Activated T-cell treated with anti-CD3 and anti-CD28 coated beads, Interleukin-2, amount 50 U/mL, for 24 hours (primary cell): Measurements from ENCODE around the gene SMYD2.

ENCODE experiments used
- DNase-seq: peaks from one replicate; pipeline ENCODE4 v3.0.0-alpha.2; 2020
- H3K27ac Mint-ChIP-seq: 2 replicates; pipeline ENCODE4 v1.8.0; 2020; ENCODE audit warnings: mild to moderate bottlenecking, mixed read lengths
- H3K27me3 Mint-ChIP-seq: 2 replicates; pipeline ENCODE4 v1.8.0; 2020; ENCODE audit warnings: mixed read lengths
- H3K36me3 Mint-ChIP-seq: 2 replicates; pipeline ENCODE4 v1.8.0; 2020; ENCODE audit warnings: low read depth, mixed read lengths
- H3K4me1 Mint-ChIP-seq: 2 replicates; pipeline ENCODE4 v1.8.0; 2020; ENCODE audit warnings: low read depth, mixed read lengths
- H3K4me3 Mint-ChIP-seq: 2 replicates; pipeline ENCODE4 v1.8.0; 2020; ENCODE audit warnings: mild to moderate bottlenecking, moderate library complexity, mixed read lengths
- H3K9me3 Mint-ChIP-seq: 2 replicates; pipeline ENCODE4 v1.8.0; 2020; ENCODE audit warnings: mixed read lengths

Gene SMYD2

GRCh38 chr1:214385428-214385827 lies 104.5 kb downstream of the SMYD2 start:
- no peak overlapping the region for H3K27ac Mint-ChIP-seq
- H3K4me1 Mint-ChIP-seq: no peaks in the 10 kb centered on the region
- no peaks in the 10 kb centered on the region for H3K36me3 Mint-ChIP-seq
- no peak overlapping the region for H3K4me3 Mint-ChIP-seq
- H3K9me3 Mint-ChIP-seq: no peaks in the 10 kb centered on the region
- H3K27me3 Mint-ChIP-seq: no peaks in the 10 kb centered on the region
- DNase-seq: no peak

GRCh38 chr1:214386333-214386732 lies 105.4 kb downstream of the SMYD2 start:
- Mint-ChIP-seq H3K4me1 (no peaks in the 10 kb centered on the region), H3K27ac (no peak overlapping the region), H3K4me3 (no peak overlapping the region)

More at GRCh38 chr1:214386333-214386732, 105.4 kb downstream of the SMYD2 start:
- no peak for DNase-seq
- Mint-ChIP-seq H3K36me3 (no peaks in the 10 kb centered on the region), H3K9me3 (no peaks in the 10 kb centered on the region), H3K27me3 (no peaks in the 10 kb centered on the region)
